H9 (cell line): ENCODE measurements around the gene NPTX1. TPM values are rescaled to one million over a fixed set of nuclear protein-coding genes. Genes with fewer than 3 reads are reported as not detected.

Experiments
- DNase-seq: peaks from one replicate; pipeline ENCODE4 v3.0.0-alpha.2; 2017
- H2AFZ ChIP-seq: one replicate; pipeline ENCODE4 v1.6.1; 2013; ENCODE audit warnings: mild to moderate bottlenecking, low read length, control low read depth, moderate library complexity
- H2AK5ac ChIP-seq: 2 replicates; pipeline ENCODE4 v1.6.1; 2013; ENCODE audit warnings: low read length, control low read depth, mixed read lengths; ENCODE audit not compliant: insufficient read length
- H2BK120ac ChIP-seq: one replicate; pipeline ENCODE4 v1.6.1; 2013; ENCODE audit warnings: low read depth, mild to moderate bottlenecking, low read length, control low read depth, inconsistent platforms; ENCODE audit not compliant: poor library complexity, severe bottlenecking
- H2BK12ac ChIP-seq: 2 replicates; pipeline ENCODE4 v1.6.1; 2013; ENCODE audit warnings: low read length, control low read depth, mixed read lengths, low read depth; ENCODE audit not compliant: insufficient read length
- H2BK15ac ChIP-seq: 2 replicates; pipeline ENCODE4 v1.6.1; 2013; ENCODE audit warnings: low read depth, low read length, control low read depth
- H2BK20ac ChIP-seq: one replicate; pipeline ENCODE4 v1.6.1; 2013; ENCODE audit warnings: low read depth, mild to moderate bottlenecking, low read length, control low read depth, inconsistent platforms; ENCODE audit not compliant: poor library complexity, severe bottlenecking
- H2BK5ac ChIP-seq: 2 replicates; pipeline ENCODE4 v1.6.1; 2013; ENCODE audit warnings: low read length, control low read depth, mixed read lengths; ENCODE audit not compliant: insufficient read length
- H3K14ac ChIP-seq: 2 replicates; pipeline ENCODE4 v1.6.1; 2013; ENCODE audit warnings: low read length, control low read depth; ENCODE audit not compliant: insufficient read depth
- H3K18ac ChIP-seq: 2 replicates; pipeline ENCODE4 v1.6.1; 2013; ENCODE audit warnings: low read depth, mild to moderate bottlenecking, mixed read lengths, low read length, control low read depth; ENCODE audit not compliant: insufficient read length
- H3K23ac ChIP-seq: 2 replicates; pipeline ENCODE4 v1.6.1; 2013; ENCODE audit warnings: low read length, control low read depth, mixed read lengths, low read depth; ENCODE audit not compliant: insufficient read length
- H3K23me2 ChIP-seq: 2 replicates; pipeline ENCODE4 v1.6.1; 2013; ENCODE audit warnings: low read depth, mild to moderate bottlenecking, mixed read lengths, low read length, control low read depth; ENCODE audit not compliant: insufficient read length, poor library complexity, severe bottlenecking
- H3K27ac ChIP-seq: 2 replicates; pipeline ENCODE4 v1.5.1; 2013; ENCODE audit warnings: low read length, control low read depth, mixed read lengths, low read depth; ENCODE audit not compliant: insufficient read length
- H3K27me3 ChIP-seq: 2 replicates; pipeline ENCODE4 v1.6.1; 2013; ENCODE audit warnings: low read length, control low read depth, inconsistent platforms; ENCODE audit not compliant: insufficient read depth
- H3K4ac ChIP-seq: 2 replicates; pipeline ENCODE4 v1.6.1; 2013; ENCODE audit warnings: low read depth, mild to moderate bottlenecking, control low read depth, inconsistent platforms, low read length, moderate library complexity
- H3K4me1 ChIP-seq: 2 replicates; pipeline ENCODE4 v1.6.1; 2013; ENCODE audit warnings: low read length, control low read depth, inconsistent platforms; ENCODE audit not compliant: insufficient read depth
- H3K4me2 ChIP-seq: 2 replicates; pipeline ENCODE4 v1.6.1; 2013; ENCODE audit warnings: low read length, control low read depth, mixed read lengths; ENCODE audit not compliant: insufficient read length, insufficient read depth
- H3K56ac ChIP-seq: 2 replicates; pipeline ENCODE4 v1.6.1; 2013; ENCODE audit warnings: low read depth, mild to moderate bottlenecking, mixed read lengths, low read length, control low read depth; ENCODE audit not compliant: insufficient read length
- H3K79me1 ChIP-seq: 2 replicates; pipeline ENCODE4 v1.6.1; 2013; ENCODE audit warnings: low read depth, mild to moderate bottlenecking, moderate library complexity, low read length, control low read depth, inconsistent platforms; ENCODE audit not compliant: insufficient read depth, poor library complexity, severe bottlenecking
- H3K79me2 ChIP-seq: 2 replicates; pipeline ENCODE4 v1.6.1; 2013; ENCODE audit warnings: low read length, control low read depth, inconsistent platforms; ENCODE audit not compliant: insufficient read depth
- H3K9ac ChIP-seq: 2 replicates; pipeline ENCODE4 v1.6.1; 2013; ENCODE audit warnings: low read length, control low read depth, mixed read lengths; ENCODE audit not compliant: insufficient read length; ENCODE audit errors: extremely low read depth
- H3K9me3 ChIP-seq: one replicate; pipeline ENCODE4 v1.6.1; 2013; ENCODE audit warnings: low read depth, low read length, inconsistent platforms; ENCODE audit not compliant: control insufficient read depth
- H3T11ph ChIP-seq: one replicate; pipeline ENCODE4 v1.6.1; 2013; ENCODE audit warnings: mild to moderate bottlenecking, low read length, control low read depth, inconsistent platforms
- H4K20me1 ChIP-seq: one replicate; pipeline ENCODE4 v1.6.1; 2013; ENCODE audit not compliant: control insufficient read depth, insufficient read length, insufficient read depth
- H4K5ac ChIP-seq: 2 replicates; pipeline ENCODE4 v1.6.1; 2013; ENCODE audit warnings: low read depth, mild to moderate bottlenecking, mixed read lengths, low read length, control low read depth; ENCODE audit not compliant: insufficient read length
- H4K8ac ChIP-seq: replicated peaks from 2 replicates; pipeline ENCODE4 v1.6.1; 2013; ENCODE audit warnings: low read length, control low read depth, mixed read lengths, low read depth; ENCODE audit not compliant: insufficient read length
- H4K91ac ChIP-seq: 2 replicates; pipeline ENCODE4 v1.6.1; 2013; ENCODE audit warnings: low read depth, mild to moderate bottlenecking, moderate library complexity, mixed read lengths, low read length, control low read depth; ENCODE audit not compliant: insufficient read length
- H3K27ac Mint-ChIP-seq, 3 experiments: 2 replicates in 2 of 3; 3 replicates in 1 of 3; pipeline ENCODE4 v1.8.0; 2020 to 2021; ENCODE audit warnings: mixed read lengths in 3 of 3, mild to moderate bottlenecking in 1 of 3, moderate library complexity in 1 of 3
- H3K27me3 Mint-ChIP-seq: 2 replicates; pipeline ENCODE4 v1.8.0; 2021; ENCODE audit warnings: low read depth, mild to moderate bottlenecking, moderate library complexity, mixed read lengths
- H3K36me3 Mint-ChIP-seq, 3 experiments: 2 replicates in 2 of 3; 3 replicates in 1 of 3; pipeline ENCODE4 v1.8.0; 2020 to 2021; ENCODE audit warnings: low read depth in 3 of 3, mixed read lengths in 3 of 3; ENCODE audit not compliant: insufficient read depth in 1 of 3
- H3K4me1 Mint-ChIP-seq, 2 experiments: 2 replicates each; pipeline ENCODE4 v1.8.0; 2020; ENCODE audit warnings: mixed read lengths in 2 of 2
- H3K4me3 Mint-ChIP-seq, 2 experiments: 2 replicates in 1 of 2; 3 replicates in 1 of 2; pipeline ENCODE4 v1.8.0; 2020 to 2021; ENCODE audit warnings: mild to moderate bottlenecking in 2 of 2, mixed read lengths in 2 of 2, moderate library complexity in 1 of 2
- H3K9me3 Mint-ChIP-seq, 2 experiments: 2 replicates in 1 of 2; 3 replicates in 1 of 2; pipeline ENCODE4 v1.8.0; 2020; ENCODE audit warnings: mild to moderate bottlenecking in 2 of 2, mixed read lengths in 2 of 2, moderate library complexity in 1 of 2
- WGBS: extraction: QIAGEN DNeasy Blood & Tissue Kit; methylation state at CpG from one replicate; pipeline ENCODE4 v1.1.7; 2013; ENCODE audit warnings: missing lambda C conversion rate, low lambda C conversion rate, mixed read lengths; ENCODE audit not compliant: insufficient read length; ENCODE audit errors: extremely low coverage; 5-methylcytosine and 5-hydroxymethylcytosine counted together
- total RNA-seq: library from RNA; stranded (reverse); gene quantifications from 2 replicates; pipeline ENCODE4 v1.2.1, GENCODE V29; 2021
- TF ChIP-seq, protein P1 (sequence below): fragments of 200-600 bp; sonication (generic); conservative IDR thresholded peaks from 3 replicates; pipeline ENCODE4 v1.8.0; 2021; ENCODE audit warnings: antibody characterized with exemption, mild to moderate bottlenecking

Gene NPTX1
- total RNA-seq, 1 experiment from 2014 or later = 20.5 TPM

DNA sequence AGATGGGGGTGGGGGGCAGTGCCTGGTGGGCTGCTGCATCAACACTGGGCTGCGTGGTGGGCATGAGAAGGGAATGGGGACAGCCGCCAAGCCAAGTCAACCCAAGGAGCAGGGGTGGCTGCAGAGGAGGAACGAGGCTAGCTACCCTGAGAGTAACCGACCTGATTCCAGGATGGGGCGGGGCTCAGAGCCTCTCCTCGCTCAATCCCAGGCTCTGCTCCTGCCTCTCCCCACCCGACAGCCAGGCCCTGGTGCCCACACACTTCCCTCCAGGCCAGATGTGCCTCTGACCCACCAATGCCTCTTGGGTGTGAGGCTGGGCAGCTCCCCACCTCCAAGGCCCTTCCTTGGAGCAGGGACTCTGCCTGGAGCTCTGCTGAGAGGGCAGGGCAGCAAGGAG, 2.7 kb downstream of the NPTX1 start:
- no peaks in the 10 kb centered on the region for H3K4me1 ChIP-seq
- Mint-ChIP-seq H3K4me1 (peaks cover 8 to 40% of the 10 kb centered on the region in 2 experiments), H3K4me3 (no peak overlapping the region), H3K9me3 (no peaks in the 10 kb centered on the region), H3K27ac (no peak overlapping the region; a peak in 1 of 7 replicates), H3K36me3 (peaks cover 0 to 38% (median 3%) of the 10 kb centered on the region in 3 experiments; a peak in 3 of 7 replicates), H3K27me3 (peaks cover 82% of the 10 kb centered on the region)
- no peak overlapping the region for H2BK20ac ChIP-seq
- DNase-seq = no peak
- no CpG with 5 or more reads among the region's 7 CpGs for WGBS
- no peaks in the 10 kb centered on the region for H3K79me2 ChIP-seq
- H4K91ac ChIP-seq = no peak overlapping the region
- no peak overlapping the region; the same call in 1 of the 2 replicates for H3K14ac ChIP-seq
- peaks cover 5% of the 10 kb centered on the region for H3K23me2 ChIP-seq
- no peaks in the 10 kb centered on the region for H4K20me1 ChIP-seq
- H3K18ac ChIP-seq = no peak overlapping the region
- no peak overlapping the region for H3K23ac ChIP-seq
- no peak overlapping the region for H3K27ac ChIP-seq
- no peaks in the 10 kb centered on the region for H3K79me1 ChIP-seq
- no peak overlapping the region for H2AFZ ChIP-seq
- no peak overlapping the region for H3K9ac ChIP-seq
- H3K4ac ChIP-seq = no peak overlapping the region
- no peaks in the 10 kb centered on the region for H3K9me3 ChIP-seq
- no peak overlapping the region for H2BK5ac ChIP-seq
- H3T11ph ChIP-seq = no peak overlapping the region
- H4K8ac ChIP-seq = no peak overlapping the region
- no peak overlapping the region for H3K4me2 ChIP-seq
- peaks cover 60% of the 10 kb centered on the region for H3K27me3 ChIP-seq
- no peak overlapping the region for H3K56ac ChIP-seq
- TF ChIP-seq, protein P1, sequence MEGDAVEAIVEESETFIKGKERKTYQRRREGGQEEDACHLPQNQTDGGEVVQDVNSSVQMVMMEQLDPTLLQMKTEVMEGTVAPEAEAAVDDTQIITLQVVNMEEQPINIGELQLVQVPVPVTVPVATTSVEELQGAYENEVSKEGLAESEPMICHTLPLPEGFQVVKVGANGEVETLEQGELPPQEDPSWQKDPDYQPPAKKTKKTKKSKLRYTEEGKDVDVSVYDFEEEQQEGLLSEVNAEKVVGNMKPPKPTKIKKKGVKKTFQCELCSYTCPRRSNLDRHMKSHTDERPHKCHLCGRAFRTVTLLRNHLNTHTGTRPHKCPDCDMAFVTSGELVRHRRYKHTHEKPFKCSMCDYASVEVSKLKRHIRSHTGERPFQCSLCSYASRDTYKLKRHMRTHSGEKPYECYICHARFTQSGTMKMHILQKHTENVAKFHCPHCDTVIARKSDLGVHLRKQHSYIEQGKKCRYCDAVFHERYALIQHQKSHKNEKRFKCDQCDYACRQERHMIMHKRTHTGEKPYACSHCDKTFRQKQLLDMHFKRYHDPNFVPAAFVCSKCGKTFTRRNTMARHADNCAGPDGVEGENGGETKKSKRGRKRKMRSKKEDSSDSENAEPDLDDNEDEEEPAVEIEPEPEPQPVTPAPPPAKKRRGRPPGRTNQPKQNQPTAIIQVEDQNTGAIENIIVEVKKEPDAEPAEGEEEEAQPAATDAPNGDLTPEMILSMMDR = no peak
- no peak overlapping the region for H2BK120ac ChIP-seq
- H2BK12ac ChIP-seq = no peak overlapping the region
- H4K5ac ChIP-seq = no peak overlapping the region
- no peak overlapping the region for H2AK5ac ChIP-seq
- H2BK15ac ChIP-seq = no peak overlapping the region
